GM18858 (cell line): ENCODE measurements around the gene PSD4.

Experiments used
- ATAC-seq: cut with Tn5 transposase; IDR thresholded peaks from one replicate; pipeline ENCODE4 v1.9.1; 2021; ENCODE audit not compliant: unreplicated experiment

The PSD4 gene

GRCh38 chr2:113203217-113203530 lies 29.4 kb downstream of the PSD4 start:
- no peak for ATAC-seq

DNA sequence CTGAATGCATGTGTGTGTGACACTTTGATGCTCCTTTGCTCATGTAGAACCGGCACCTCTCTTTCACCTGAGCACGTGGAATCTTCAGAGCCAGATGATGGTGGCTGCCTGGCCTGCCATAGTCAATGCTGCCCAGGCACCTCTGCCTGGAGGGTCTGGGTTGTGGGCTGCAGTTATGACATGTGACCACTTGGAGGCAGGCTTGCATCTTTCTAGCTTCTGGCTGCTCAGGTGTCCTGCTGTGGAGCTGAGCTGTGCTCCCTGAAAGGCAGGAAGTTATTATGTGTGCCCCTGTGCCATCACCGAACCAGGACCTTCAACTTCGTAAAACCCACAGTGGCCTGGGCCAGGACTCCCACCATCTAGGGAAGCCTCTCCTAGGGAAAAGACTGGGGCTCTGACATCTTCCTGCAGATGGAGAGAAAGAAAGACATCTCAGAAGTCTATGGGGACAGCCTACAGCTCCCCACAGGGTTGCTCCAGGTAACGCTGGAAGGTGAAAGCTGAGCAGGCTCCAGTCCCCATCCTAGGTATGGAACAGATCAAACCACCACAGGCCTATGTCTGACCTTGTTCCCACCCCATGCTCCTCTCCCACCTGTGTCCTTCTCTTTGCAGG lies 30.2 kb downstream of the PSD4 start:
- peak; percentile 70 for ATAC-seq

- ATAC-seq = no peak
Measured at GRCh38 chr2:113206251-113206650, 32.5 kb downstream of the PSD4 start.

- ATAC-seq = no peak
Measured at GRCh38 chr2:113207021-113207420, 33.2 kb downstream of the PSD4 start.

DNA sequence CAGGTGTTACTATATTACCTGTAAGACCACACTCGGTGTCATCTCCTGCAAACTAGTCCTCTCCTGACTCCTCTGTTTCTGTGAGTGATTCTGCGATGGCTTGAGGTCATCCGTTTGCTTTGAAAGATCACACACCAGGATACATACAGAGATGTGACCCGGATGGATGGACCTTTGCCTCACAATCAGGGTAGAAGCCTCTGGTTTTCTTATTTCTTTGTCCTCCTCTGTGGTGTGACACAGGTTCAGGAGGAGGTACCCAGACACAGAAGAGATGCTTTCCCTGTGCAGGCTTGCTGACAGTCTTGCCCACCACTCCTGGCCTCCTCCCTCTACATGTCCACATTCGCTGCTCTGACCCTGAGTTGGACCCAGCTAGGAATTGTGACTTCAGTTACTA lies 34.6 kb downstream of the PSD4 start:
- no peak for ATAC-seq

- no peak for ATAC-seq
Measured at GRCh38 chr2:113209011-113209645, 35.4 kb downstream of the PSD4 start.

GRCh38 chr2:113209646-113210171 lies 35.9 kb downstream of the PSD4 start:
- no peak for ATAC-seq

DNA sequence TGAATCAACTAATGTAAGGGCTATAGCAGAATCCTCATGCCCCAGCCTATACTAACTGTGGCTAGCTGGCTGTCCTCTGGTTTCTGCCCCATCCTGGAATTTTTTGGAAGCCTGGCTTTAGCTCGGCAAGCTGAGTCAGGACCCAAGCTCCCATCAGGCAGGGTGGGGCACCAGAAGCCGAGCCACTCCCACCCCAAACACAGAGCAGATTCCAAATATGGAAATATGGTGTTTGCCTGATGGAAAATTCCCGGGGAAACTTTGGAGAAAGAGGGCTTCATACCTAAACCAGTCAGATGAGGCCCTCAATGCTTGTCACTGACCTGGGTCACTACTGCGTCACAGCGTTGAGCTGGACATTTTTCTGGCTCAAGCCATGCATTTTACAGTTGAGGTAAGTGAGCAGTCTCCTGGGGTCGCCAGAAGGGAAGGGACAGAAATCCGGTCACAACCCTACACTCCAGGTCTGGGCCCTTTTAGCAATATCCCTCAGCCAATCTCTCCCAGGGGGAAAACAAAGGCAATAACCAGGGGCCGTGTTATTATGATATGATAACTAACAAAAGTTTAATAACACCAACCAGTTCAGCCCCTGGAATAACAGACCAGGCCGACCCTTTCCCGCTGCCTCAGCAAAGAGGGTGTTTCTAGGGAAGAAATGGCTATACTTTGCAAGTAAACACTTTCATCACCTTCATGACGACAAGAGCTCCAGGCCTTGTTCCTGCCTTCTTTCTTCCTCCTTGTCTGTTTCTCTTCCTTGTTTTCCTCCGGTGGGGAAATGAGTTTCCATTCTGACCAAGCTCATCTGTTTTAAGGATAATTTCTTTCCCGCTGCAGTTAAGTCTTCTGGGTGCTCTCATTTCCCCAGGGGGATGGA lies 37.7 kb downstream of the PSD4 start:
- no peak for ATAC-seq

GRCh38 chr2:113212245-113213060 lies 38.7 kb downstream of the PSD4 start:
- no peak for ATAC-seq

DNA sequence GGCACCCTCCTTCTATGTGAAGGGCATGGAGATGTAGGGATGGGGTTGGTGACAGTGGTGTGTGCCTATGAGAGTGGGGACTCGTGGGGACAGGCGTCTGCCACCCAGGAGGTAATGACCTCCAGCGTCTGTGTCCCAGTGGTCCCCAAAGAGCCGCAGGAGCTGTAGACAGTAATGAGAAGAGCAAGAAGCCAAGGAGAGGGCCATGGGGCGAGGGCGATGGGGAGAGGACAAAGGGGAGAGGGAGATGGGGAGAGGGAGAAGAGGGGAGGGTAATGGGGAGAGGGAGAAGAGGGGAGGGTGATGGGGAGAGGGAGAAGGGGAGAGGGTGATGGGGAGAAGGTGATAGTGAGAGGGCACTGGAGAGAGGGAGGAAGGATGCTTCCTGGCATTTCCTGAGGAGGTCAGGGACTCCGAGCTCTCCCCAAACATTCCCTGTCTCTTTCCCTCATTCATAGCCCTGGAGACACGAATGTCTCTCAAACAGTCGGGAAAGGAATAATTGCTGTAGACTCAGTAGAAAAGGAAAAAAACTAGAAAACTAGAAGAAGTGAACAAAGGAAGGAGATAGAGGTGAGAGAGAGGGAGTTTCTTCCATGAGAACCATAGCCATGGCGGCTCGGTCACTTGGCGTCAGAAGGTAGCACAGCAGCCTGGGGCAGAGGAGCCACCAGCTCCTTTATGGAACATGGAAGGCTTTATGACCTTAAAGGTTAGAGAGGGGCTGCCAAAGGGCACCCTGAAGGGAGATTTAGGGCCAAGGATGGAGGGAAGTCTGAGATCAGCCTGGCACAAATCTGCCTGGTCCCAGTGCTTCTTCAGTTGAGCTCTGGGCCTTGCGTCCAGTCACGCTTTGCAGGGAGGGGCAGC lies 39.5 kb downstream of the PSD4 start:
- ATAC-seq = no peak

GRCh38 chr2:113214141-113214540 lies 40.4 kb downstream of the PSD4 start:
- no peak for ATAC-seq

- ATAC-seq = no peak
Measured at GRCh38 chr2:113215056-113215455, 41.3 kb downstream of the PSD4 start.

- no peak for ATAC-seq
Measured at GRCh38 chr2:113216321-113216720, 42.5 kb downstream of the PSD4 start.

GRCh38 chr2:113216891-113217454 lies 43.2 kb downstream of the PSD4 start:
- no peak for ATAC-seq

DNA sequence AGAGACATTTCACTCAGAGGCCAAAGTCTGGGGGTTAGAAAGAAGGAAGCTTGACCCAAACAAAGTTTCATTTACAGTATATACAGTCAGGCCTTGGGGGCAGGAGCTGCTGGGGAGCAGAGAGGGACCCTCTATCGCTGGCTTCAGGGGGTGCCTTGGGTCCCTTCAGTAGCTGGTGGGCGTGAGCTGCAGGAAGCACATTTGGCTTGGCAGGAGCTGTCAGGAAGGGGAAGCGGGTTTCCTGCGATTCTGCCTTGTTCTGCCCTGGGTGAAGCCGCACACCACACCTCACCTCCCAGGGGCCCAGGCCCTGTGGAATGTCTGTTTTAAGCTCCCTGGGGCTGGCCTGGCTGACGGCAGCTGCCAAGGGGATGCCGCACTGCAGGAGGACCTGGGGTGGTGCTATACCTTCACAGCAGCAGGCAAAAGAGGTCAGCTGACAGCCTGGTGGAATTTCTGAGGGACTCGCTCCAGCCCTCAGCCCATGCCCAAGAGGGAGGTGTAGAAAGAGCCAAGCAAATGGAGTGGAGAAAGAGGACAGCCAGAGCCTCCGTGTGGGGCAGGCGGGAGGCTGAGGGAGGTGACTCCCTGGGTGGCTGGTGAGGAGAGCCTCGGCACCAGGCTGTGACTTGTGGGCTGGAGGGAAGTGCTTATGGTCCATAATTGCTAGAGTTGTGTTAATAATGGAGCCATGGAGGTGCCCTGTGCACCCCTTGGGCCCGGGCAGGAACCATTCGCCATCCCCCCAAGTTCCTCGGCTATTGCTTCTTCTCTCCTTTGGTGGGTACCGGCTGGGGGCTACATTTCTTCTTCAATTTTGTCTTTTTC lies 43.9 kb downstream of the PSD4 start:
- no peak for ATAC-seq

- no peak for ATAC-seq
Measured at GRCh38 chr2:113218283-113219091, 44.7 kb downstream of the PSD4 start.

- ATAC-seq = no peak
Measured at GRCh38 chr2:113219092-113219441, 45.3 kb downstream of the PSD4 start.

DNA sequence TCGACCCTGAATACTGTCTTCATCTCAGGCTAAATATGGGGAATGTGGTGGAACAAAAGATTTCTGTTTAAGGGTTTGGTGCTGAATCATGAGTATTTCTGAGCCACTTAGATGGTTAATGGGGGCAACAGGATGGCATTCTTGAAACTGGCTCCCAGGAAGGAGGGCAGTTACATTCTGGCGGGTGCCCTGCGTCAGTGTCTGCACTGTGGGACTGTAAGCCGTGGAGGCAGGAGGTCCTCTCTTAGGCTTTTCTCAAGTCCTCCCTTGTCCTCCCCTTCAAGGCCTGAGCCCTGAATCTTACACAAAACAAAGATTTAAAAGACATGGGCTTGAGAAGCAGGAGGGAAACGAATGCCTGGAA lies 45.7 kb downstream of the PSD4 start:
- ATAC-seq = no peak
